Inflammatory macrophage (primary cell): ENCODE data around the gene HIPK2.

ENCODE experiments used
- DNase-seq, 2 donors: peaks; one replicate each; pipeline ENCODE4 v3.0.0-alpha.2; 2020 to 2022

The HIPK2 gene

GRCh38 chr7:139585042-139585441 is 192.8 kb downstream of the HIPK2 start:
- no peak for DNase-seq

- no peak for DNase-seq
Observed at GRCh38 chr7:139583826-139584553, 193.8 kb downstream of the HIPK2 start.

- no peak for DNase-seq
Observed at GRCh38 chr7:139582671-139583155, 195.1 kb downstream of the HIPK2 start.

GRCh38 chr7:139582130-139582650 is 195.6 kb downstream of the HIPK2 start:
- DNase-seq = no peak

GRCh38 chr7:139580435-139580834 is 197.4 kb downstream of the HIPK2 start:
- DNase-seq = no peak

- no peak for DNase-seq
Observed at GRCh38 chr7:139576179-139576973, 201.4 kb downstream of the HIPK2 start.

- no peak for DNase-seq
Observed at GRCh38 chr7:139575338-139575680, 202.5 kb downstream of the HIPK2 start.

- DNase-seq = no peak
Observed at GRCh38 chr7:139574618-139575337, 203.0 kb downstream of the HIPK2 start.

GRCh38 chr7:139573871-139574270 is 203.9 kb downstream of the HIPK2 start:
- DNase-seq = no peak

- DNase-seq = no peak
Observed at GRCh38 chr7:139572704-139573385, 205.0 kb downstream of the HIPK2 start.

- DNase-seq = no peak
Observed at GRCh38 chr7:139572071-139572470, 205.7 kb downstream of the HIPK2 start.

GRCh38 chr7:139571651-139572050 is 206.1 kb downstream of the HIPK2 start:
- no peak for DNase-seq

GRCh38 chr7:139571190-139571589 is 206.6 kb downstream of the HIPK2 start:
- DNase-seq = no peak

GRCh38 chr7:139570626-139571025 is 207.2 kb downstream of the HIPK2 start:
- DNase-seq = no peak

GRCh38 chr7:139570119-139570518 is 207.7 kb downstream of the HIPK2 start:
- DNase-seq = no peak

- DNase-seq = no peak
Observed at GRCh38 chr7:139568813-139569490, 208.8 kb downstream of the HIPK2 start.

GRCh38 chr7:139568346-139568675 is 209.5 kb downstream of the HIPK2 start:
- DNase-seq = no peak

GRCh38 chr7:139567647-139568345 is 210.0 kb downstream of the HIPK2 start:
- no peak for DNase-seq

- no peak for DNase-seq
Observed at GRCh38 chr7:139566736-139567646, 210.8 kb downstream of the HIPK2 start.

- no peak for DNase-seq
Observed at GRCh38 chr7:139566075-139566474, 211.7 kb downstream of the HIPK2 start.
